DMS114 treated with DMSO at 0.1 percent for 48 hours (cell line): ENCODE data around the gene SPATA13.

ENCODE experiments used
- DNase-seq: peaks from one replicate; lab custom pipeline; 2025; ENCODE audit not compliant: unreplicated experiment; lab: John Stamatoyannopoulos, UW

SPATA13 gene

GRCh38 chr13:24141333-24141910 is 19.1 kb upstream of the SPATA13 start:
- no peak for DNase-seq

- DNase-seq = no peak
Observed at GRCh38 chr13:24142453-24142852, 18.1 kb upstream of the SPATA13 start.

DNA sequence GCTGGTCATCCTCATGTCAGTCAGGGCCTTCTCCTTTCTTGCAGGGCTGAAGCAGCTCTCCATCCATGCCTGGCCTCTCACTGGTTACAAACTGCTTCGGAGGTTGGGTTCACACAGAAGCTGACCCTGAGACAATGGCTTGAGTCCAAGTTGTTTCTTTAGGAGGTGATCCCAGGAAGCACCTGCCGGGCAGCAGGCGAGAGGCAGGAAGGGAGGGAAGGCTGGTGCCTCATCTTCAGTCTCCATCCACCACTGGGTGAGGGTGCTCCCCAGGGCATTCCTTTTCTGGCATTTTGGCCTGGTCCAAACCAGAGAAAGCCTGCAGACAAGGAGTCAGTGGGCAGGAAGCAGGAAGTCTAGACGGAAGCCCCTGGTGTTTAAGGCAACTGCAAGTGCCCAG is 17.6 kb upstream of the SPATA13 start:
- DNase-seq = no peak

DNA sequence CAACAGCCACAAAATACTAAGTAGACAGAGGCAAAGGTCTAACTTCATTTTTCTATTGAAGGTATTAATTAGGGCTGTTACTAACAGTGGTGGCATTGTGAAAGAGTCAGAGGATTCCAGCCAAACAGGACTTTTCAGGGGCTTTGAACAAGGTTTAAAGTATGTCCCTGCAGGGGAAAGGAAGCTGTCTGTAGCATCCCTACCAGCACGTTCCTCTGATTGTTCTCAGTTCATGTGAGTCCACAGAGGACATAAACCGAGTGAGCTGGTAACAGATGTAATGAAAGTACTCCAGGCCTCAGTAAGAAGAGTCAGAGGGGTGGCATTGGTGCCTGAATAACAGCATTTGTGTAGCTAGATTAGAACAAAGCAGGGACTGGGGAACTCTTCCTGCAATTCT is 15.3 kb upstream of the SPATA13 start:
- DNase-seq = no peak

DNA sequence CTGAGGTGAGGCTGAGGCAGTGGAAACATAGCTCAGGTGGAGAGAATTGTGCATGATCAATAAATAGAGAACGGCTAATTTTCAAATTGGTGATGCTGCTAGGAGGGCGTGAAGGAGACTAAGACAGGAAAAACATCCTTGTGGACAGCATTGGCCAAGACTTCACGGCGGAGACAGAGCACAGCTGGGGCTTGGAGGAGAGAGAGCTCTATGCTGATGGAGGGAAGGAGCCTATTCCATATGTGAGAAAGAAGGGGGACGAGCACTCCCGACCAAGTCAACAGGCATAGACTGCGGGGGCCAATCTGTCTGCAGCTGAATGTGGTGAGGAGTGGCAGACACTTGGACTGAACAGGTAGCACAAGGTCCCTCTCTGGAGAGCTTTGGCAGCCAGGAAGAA is 14.8 kb upstream of the SPATA13 start:
- DNase-seq = no peak

- DNase-seq = no peak
Observed at GRCh38 chr13:24146961-24147569, 13.5 kb upstream of the SPATA13 start.

GRCh38 chr13:24147570-24147963 is 13.0 kb upstream of the SPATA13 start:
- no peak for DNase-seq

DNA sequence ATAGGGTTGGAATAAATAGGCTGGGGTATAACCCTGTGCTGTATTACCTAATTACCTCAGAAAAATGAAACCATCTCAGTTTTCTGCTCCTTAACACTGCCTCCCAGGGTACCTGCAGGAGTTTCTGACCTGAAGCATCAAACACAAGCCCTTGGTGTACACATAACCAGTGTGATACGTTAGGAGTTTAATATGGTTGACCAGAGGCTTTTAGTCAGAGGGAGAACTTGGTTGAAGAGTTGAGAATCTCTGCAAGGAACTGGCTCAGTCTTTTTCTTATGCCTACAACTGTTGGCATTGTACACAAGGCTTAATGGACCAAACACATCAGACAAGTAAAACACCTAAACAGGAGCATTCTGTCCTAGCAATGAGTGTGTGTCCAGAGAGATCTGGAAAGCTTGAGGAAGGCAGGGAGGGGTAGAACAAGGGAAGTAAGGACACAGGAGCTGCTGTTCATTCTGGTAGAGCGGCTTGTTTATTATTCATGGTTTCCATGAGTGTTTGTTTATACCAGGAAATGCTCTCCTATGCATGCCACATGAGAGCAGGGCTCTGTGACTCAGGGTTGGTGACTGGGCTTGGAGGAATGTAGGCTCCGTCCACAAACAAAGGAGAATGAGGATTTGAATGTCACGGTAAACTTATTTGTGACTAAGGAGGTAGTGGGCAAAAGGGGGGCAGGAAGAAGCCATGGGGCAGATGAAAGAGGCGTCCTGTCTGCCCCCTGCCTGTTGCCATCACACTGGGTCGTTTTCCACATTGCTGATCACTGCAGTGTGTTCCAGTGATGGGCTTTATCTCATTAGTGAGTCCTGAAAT is 11.9 kb upstream of the SPATA13 start:
- DNase-seq = no peak

GRCh38 chr13:24149246-24150032 is 11.1 kb upstream of the SPATA13 start:
- no peak for DNase-seq

GRCh38 chr13:24150572-24150971 is 9.9 kb upstream of the SPATA13 start:
- DNase-seq = no peak

GRCh38 chr13:24151864-24152263 is 8.7 kb upstream of the SPATA13 start:
- no peak for DNase-seq

DNA sequence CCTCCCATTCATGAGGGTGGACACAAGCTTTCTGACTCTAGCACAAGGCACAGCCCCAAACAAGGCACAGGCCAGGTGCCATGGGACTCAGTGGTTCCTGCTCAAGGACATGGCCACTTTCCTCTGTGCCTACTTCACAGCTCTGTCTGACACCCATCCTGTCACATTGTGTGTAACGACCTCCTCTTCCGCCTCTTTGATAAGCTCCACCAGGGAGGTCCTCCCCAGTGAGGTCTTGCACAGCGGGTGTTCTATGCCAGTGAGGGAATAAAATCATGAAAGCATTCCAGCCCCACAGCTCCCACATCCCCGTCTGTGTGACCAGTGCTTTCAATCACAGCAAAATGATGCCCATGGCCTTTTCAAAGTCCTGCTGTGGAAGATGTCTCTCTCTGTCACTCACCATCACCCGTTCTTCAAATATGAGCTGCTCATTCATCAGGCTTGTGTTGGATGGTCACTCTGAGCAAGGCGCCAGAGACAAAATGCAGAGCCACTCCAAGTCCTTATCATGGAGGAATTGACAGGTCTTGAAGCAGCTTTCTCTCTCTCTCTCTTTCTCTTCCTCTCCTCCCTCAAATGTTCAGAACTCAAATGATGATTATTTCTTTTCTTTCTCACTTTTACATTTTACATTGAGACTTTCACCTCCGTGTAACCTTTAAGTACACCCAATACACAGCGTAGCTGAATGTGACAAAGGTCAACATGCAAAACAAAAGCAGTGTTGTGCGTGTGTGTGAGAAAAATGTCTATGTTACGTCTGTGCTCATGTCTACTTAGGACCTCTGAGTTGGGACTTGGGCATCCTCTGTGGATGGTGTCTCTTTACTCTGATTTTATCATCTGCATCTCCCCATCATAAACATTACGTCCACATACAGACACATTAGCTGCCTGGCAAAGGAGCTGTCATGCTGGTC is 8.0 kb upstream of the SPATA13 start:
- DNase-seq = no peak

GRCh38 chr13:24153347-24153746 is 7.2 kb upstream of the SPATA13 start:
- DNase-seq = no peak

DNA sequence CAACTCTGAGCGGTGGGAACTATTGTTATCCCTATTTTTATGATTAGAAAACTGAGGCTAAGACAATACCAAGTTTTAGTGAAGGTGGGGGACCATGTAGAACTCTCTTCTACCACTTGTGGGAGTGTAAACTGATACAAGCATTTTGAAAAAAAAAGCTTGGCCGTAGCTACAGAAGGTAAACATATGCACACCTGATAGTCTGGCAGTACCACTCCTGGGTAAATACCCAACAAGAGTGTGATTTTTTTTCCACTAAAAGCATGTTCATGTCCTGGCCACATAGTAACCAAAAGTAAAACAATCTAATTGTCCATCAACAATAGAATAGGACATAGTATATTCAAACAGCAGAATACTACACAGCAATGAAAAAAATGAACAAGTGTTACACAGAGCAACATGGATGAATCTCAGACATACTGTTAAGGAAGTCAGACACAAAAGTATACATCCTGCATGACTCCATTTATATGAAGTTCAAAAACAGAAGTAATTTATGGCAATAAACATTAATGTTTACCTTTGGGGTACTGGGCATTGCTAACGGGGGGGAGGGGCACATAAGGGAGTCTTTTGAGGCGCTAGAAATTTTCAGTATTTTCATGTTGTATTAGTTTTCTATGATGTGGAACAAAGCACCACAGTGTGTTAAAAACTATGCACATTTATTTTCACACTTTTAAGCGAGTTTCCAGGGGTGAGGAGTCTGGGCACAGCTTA is 6.4 kb upstream of the SPATA13 start:
- DNase-seq = no peak

- DNase-seq = no peak
Observed at GRCh38 chr13:24159357-24159756, 1.2 kb upstream of the SPATA13 start.

- no peak for DNase-seq
Observed at GRCh38 chr13:24161010-24161775, 673 bp downstream of the SPATA13 start.

- DNase-seq = no peak
Observed at GRCh38 chr13:24161980-24162525, 1.5 kb downstream of the SPATA13 start.

DNA sequence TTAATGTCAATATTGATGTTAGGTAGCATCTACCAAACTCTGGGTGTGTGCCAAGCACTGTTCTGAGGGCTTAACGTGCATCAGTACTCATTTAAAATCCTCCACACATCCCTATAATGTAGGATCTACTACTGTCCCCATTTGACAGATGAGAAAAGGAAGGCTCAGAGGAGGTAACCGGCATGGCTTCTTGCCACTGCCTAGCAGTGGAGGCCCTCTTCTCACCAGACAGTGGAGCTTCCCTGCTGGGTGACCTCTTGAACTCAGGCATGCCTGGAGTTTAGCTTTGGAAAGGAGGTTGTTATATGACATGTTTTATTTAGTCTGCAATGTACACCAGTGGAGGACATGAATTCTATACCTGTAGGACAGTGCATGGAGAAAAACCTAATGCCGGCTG is 2.1 kb downstream of the SPATA13 start:
- DNase-seq = no peak

DNA sequence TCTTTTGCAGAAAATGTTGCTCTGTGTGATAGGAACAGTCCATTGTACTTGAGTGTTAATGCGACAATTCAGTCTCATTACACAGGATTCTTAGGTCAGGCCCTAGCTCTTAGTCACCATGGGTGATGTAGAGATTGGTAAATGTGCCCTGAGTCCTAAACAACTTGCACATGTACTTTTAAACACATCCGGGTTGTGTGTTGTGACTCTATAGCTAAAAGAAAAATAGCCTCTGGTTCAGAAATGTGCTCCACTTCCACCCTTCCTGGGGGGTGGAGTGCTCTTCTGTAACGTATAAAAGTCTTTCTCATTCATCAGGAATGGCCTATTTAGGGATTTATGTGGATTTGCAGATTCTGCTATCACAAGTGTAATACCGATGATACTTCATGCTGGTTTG is 5.2 kb downstream of the SPATA13 start:
- DNase-seq = no peak
